DND-41 (cell line): ENCODE results near the gene MT3.

Source experiments
- EZH2 ChIP-seq: IDR thresholded peaks from 3 replicates; pipeline ENCODE4 v1.6.1; 2012; ENCODE audit warnings: borderline replicate concordance, low read depth, mild to moderate bottlenecking, moderate library complexity, low read length, inconsistent platforms; ENCODE audit not compliant: severe bottlenecking
- TF ChIP-seq, protein P1 (sequence below): IDR thresholded peaks from 2 replicates; pipeline ENCODE4 v1.5.1; 2012; ENCODE audit warnings: borderline replicate concordance, low read length, moderate library complexity, mild to moderate bottlenecking; ENCODE audit not compliant: poor library complexity, severe bottlenecking; ENCODE audit errors: extremely low read depth

DNA sequence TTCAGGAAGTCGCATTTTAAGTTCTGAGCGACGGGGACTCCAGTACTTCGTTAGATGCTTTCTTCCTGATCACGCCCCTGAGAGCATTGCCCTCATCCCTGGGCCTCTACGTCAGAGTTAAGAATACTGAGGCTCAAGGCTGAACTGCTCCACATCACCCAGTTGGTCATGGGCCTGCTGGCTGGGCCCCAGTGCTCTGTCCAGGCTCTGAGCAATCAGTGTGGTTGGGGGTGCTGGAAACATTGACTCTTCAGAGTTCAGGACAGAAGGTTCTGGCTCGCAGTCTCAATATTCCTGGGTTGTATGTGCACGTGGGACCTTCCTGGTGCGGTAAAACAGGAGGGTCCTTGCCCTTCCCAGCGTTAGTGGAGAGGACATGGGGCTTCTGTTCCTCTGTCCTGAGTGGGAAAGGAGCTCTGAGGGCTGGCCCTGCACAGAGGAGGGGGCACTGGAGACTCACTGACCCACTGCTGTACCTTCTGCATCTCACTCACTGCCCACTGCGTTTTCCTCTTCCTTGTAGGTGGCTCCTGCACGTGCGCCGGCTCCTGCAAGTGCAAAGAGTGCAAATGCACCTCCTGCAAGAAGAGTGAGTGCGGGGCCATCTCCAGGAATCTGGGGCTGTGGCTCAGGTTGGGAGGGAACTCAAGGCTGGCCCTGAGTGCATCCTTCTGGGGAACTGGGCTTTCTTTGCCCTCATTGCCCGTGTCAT, 36.8 kb downstream of the MT3 start:
- TF ChIP-seq, protein P1, sequence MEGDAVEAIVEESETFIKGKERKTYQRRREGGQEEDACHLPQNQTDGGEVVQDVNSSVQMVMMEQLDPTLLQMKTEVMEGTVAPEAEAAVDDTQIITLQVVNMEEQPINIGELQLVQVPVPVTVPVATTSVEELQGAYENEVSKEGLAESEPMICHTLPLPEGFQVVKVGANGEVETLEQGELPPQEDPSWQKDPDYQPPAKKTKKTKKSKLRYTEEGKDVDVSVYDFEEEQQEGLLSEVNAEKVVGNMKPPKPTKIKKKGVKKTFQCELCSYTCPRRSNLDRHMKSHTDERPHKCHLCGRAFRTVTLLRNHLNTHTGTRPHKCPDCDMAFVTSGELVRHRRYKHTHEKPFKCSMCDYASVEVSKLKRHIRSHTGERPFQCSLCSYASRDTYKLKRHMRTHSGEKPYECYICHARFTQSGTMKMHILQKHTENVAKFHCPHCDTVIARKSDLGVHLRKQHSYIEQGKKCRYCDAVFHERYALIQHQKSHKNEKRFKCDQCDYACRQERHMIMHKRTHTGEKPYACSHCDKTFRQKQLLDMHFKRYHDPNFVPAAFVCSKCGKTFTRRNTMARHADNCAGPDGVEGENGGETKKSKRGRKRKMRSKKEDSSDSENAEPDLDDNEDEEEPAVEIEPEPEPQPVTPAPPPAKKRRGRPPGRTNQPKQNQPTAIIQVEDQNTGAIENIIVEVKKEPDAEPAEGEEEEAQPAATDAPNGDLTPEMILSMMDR = no peak
- TF ChIP-seq EZH2 = no peak
